ENCODE data around the gene IQCE.

GRCh38 chr7:2511769-2512168, 47.0 kb upstream of the IQCE start:
- TF ChIP-seq, protein P1, sequence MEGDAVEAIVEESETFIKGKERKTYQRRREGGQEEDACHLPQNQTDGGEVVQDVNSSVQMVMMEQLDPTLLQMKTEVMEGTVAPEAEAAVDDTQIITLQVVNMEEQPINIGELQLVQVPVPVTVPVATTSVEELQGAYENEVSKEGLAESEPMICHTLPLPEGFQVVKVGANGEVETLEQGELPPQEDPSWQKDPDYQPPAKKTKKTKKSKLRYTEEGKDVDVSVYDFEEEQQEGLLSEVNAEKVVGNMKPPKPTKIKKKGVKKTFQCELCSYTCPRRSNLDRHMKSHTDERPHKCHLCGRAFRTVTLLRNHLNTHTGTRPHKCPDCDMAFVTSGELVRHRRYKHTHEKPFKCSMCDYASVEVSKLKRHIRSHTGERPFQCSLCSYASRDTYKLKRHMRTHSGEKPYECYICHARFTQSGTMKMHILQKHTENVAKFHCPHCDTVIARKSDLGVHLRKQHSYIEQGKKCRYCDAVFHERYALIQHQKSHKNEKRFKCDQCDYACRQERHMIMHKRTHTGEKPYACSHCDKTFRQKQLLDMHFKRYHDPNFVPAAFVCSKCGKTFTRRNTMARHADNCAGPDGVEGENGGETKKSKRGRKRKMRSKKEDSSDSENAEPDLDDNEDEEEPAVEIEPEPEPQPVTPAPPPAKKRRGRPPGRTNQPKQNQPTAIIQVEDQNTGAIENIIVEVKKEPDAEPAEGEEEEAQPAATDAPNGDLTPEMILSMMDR (IDR thresholded peaks at IDR 0.05; ENCODE audit: low read length): no peak
- TF ChIP-seq EZH2 (IDR thresholded peaks at IDR 0.05; ENCODE audit: borderline replicate concordance, low read length): no peak
